IMR-90 (cell line): ENCODE data around the gene NT5DC2. TPM values are rescaled to one million over a fixed set of nuclear protein-coding genes. Genes with fewer than 3 reads are reported as not detected.

Experiments used
- MAFK ChIP-seq: IDR thresholded peaks from 2 replicates; pipeline ENCODE4 v1.6.1; 2012; ENCODE audit warnings: low read depth, low read length, improper control_type of control experiment
- USF2 ChIP-seq: fragments of 150-350 bp; IDR thresholded peaks from 2 replicates; pipeline ENCODE4 v1.6.1; 2017; ENCODE audit warnings: mild to moderate bottlenecking, antibody characterized with exemption, low read length, low read depth
- polyA plus RNA-seq, 3 experiments: library from polyadenylated mRNA; depleted of rRNA; stranded (reverse); fragments of >200 nt; gene quantifications; 2 replicates each; pipeline ENCODE4 v1.2.3, GENCODE V29; 2012; ENCODE audit warnings: low replicate concordance in 1 of 3
- total RNA-seq: library from RNA; depleted of rRNA; stranded (reverse); fragments of >200 nt; gene quantifications from 2 replicates; pipeline ENCODE4 v1.2.3, GENCODE V29; 2012

The NT5DC2 gene
- total and polyA plus RNA-seq, 2 of the 4 experiments (the other 2 are of a cell fraction) = 161 to 200 TPM

GRCh38 chr3:52530918-52531826 lies 2.5 kb downstream of the NT5DC2 start (continued):
- TF ChIP-seq USF2 (no peak), MAFK (no peak)
